ENCODE data around the gene SCD5.
A peak's percentile ranks its signal among the peaks of the same experiment; 100 is the strongest.

The SCD5 gene

DNA sequence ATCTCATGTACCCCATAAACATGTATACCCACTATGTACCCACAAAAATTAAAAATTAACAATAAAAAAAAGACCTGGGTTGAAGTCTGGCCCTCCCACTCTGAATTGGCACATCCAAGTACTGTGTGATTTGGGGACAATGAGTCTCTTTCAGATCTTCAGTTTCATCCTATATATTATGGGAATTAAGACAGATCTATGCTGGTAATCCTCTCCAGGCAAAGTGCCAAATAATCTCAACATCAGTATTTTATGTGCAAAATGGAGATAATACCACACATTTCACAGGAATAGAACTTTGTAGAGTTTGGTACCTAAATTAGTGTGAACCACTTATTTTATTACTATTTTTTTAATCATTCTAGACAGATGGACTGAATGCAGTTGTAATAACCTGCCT is 11.0 kb upstream of the SCD5 start:
- H3K4me3 Mint-ChIP-seq, result no peak overlapping the region
- H3K27ac Mint-ChIP-seq, result no peak overlapping the region
- no peaks in the 10 kb centered on the region for H3K36me3 Mint-ChIP-seq (ENCODE audit: low read depth)
- H3K4me1 Mint-ChIP-seq (ENCODE audit: low read depth), result no peaks in the 10 kb centered on the region
- H3K9me3 Mint-ChIP-seq, result peaks cover 2% of the 10 kb centered on the region
- H3K27me3 Mint-ChIP-seq, result peaks cover 4% of the 10 kb centered on the region
- DNase-seq, result no peak

DNA sequence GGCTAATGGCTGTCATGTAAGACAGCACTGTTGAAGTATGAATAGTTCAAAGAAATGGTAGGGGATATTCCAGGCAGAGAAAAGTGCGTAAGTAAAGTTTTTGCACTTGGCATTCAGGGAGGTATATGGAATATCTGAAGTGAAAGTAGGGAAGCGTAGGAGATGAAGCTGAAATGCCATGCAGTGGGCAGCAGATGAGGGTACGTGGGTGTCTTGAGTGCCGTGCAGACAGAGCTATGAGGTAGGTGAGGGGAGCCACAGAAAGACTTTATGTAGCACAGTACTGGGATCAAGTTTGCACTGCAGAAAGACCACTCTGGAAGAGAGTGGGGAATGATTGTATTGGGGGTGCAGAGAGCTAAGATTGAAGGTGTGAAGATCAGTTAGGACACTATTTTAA is 5.2 kb upstream of the SCD5 start:
- no peaks in the 10 kb centered on the region for H3K36me3 Mint-ChIP-seq (ENCODE audit: low read depth)
- H3K27me3 Mint-ChIP-seq, result peaks cover 32% of the 10 kb centered on the region
- peaks cover 1% of the 10 kb centered on the region for H3K9me3 Mint-ChIP-seq
- DNase-seq, result no peak
- H3K4me1 Mint-ChIP-seq (ENCODE audit: low read depth), result peaks cover 9% of the 10 kb centered on the region
- H3K27ac Mint-ChIP-seq, result no peak overlapping the region
- no peak overlapping the region for H3K4me3 Mint-ChIP-seq

DNA sequence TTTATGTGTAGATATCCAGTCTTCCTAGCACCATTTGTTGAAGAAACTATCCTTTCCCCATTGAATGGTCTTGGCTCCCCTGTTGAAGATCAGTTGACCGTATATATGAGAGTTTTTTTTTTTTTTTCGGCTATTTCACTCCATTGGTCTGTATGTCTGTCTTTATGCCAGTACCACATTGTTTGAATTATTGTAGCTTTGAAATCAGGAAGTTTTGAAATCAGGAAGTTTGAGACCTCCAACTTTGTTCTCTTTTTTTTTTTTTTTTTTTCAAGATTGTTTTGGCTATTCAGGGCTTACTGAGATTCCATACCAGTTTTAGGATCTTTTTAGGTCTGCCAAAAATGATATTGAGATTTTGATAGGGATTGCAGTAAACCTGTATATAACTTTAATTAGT is 4.3 kb upstream of the SCD5 start:
- H3K36me3 Mint-ChIP-seq (ENCODE audit: low read depth), result no peaks in the 10 kb centered on the region
- no peak for DNase-seq
- peaks cover 9% of the 10 kb centered on the region for H3K4me1 Mint-ChIP-seq (ENCODE audit: low read depth)
- H3K27ac Mint-ChIP-seq, result no peak overlapping the region
- no peak overlapping the region for H3K4me3 Mint-ChIP-seq
- peaks cover 34% of the 10 kb centered on the region for H3K27me3 Mint-ChIP-seq
- no peaks in the 10 kb centered on the region for H3K9me3 Mint-ChIP-seq

DNA sequence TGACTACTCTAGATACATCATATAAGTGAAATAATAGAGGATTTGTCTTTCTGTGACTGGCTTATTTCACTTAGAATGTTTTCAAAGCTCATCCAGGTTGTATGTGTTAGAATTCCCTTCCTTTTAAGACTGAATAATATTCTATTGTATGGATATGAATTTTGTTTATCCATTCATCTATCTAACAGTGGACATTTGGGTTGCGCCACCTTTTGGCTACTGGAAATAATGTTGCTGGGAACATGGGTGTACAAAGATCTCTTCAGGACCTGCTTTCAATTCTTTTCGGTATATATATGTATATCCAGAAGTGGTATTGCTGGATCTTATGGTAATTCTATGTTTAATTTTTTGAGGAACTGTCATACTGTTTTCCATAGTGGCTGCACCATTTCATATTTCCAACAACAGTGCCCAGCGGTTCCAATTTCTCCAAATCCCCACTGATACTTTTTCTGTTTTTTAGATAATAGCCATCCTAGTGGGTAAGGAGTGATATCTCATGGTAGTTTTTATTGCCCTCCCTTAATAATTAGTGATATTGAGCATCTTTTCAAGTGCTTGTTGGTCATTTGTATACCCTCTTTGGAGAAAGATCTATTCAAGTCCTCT is 3.4 kb upstream of the SCD5 start:
- no peaks in the 10 kb centered on the region for H3K9me3 Mint-ChIP-seq
- H3K27ac Mint-ChIP-seq, result no peak overlapping the region
- H3K4me1 Mint-ChIP-seq (ENCODE audit: low read depth), result peaks cover 16% of the 10 kb centered on the region
- H3K36me3 Mint-ChIP-seq (ENCODE audit: low read depth), result no peaks in the 10 kb centered on the region
- peaks cover 39% of the 10 kb centered on the region for H3K27me3 Mint-ChIP-seq
- H3K4me3 Mint-ChIP-seq, result no peak overlapping the region
- DNase-seq, result no peak

DNA sequence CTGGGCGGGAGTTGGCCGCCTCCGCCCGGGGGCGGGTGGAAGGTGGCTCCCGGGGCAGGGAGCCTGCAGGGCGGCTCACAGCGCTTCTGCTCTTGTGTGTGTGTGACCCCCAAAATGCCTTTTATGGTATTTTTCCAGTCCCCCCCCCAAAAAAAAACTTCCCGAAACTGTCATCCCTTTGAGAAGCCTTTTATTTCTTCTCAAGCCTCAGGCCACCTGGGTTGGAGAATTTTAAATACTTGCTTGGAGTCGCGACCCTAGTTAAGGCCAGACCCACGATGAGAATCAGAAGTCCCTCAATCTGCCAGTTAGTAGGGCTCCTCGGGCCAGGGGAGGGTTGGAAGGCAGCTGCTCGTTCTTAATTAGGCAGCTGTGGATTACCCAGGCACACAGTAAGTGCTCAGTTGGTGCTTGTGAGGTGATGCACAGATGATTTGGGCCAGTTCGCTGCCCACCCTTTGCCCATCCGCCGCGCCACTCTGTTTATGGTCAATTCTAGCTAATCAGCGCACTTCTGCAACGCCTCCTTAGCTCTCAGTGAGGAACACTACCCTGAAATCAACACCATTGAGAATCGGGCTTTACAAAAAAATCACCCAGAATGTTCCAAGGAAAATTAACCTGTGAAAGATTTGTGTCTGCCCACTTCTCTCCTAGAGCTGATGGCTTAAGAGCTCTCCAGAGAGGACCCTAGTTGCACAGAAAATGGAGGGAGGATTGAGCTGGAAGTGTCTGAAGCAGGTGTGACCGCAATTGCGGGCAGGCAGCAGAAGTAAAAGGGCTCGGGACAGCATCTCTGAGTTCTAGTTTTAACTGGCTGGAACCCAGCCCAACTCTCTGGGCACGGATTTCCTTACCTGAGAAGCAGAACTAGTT is 648 bp upstream of the SCD5 start:
- DNase-seq, result no peak
- Mint-ChIP-seq H3K36me3 (ENCODE audit: low read depth) (no peaks in the 10 kb centered on the region), H3K4me1 (ENCODE audit: low read depth) (peaks cover 16% of the 10 kb centered on the region), H3K27me3 (peaks cover 55% of the 10 kb centered on the region), H3K27ac (no peak overlapping the region), H3K9me3 (no peaks in the 10 kb centered on the region), H3K4me3 (peak overlapping the region; percentile 79)

DNA sequence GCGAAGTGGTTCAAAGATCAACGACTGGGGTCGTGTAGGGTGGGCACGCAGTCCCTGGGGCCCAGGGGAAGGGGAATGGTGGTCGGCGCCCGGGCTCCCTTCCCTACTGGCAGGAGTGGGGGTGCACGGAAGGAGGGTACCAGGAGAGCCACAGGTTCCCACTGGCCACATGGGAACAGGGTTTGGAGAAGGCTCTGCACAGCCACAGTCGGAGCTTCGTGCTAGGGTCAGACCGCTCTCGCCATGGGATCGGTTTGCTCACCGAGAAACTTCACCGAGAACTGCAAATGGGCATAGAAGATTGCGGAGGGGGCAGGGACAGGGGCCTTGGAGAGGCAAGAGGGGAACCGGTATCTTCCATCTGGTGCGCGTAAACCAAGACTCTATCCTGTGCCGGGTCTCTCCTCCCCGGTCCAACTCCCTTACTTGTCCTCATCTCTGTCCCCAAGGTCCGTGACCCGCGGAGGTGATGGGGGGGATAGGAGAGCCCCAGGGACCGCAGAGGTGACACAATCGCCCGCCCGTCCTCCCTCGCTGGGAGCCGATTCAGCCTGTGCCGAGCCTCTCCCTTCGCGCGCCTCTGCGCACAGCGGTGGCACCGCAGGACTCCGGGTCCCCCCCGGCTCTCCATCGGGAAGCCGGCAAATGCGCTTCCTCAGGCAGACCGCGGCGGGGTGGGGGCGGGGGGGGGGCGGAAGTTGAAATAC is 1.0 kb downstream of the SCD5 start:
- peaks cover 16% of the 10 kb centered on the region for H3K4me1 Mint-ChIP-seq (ENCODE audit: low read depth)
- H3K4me3 Mint-ChIP-seq, result peak overlapping the region; percentile 66

DNA sequence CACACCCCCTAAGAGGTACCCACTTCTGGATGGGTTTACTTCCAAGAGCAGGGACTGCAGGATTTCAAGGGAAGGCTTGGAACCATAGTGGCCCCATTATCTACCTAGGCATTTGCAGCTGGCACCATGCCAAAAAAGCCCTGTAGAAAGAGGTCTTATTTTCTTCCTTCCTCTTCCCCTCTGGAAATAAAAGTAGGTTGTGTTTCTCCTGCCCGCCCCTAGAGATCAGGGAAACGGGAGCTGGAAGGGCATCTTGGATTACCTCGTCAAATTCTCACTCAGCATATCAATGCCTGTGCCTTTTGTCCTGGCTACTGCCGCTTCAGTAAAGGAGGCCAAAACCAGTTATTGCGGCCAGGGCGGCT is 1.6 kb downstream of the SCD5 start:
- Mint-ChIP-seq H3K4me1 (ENCODE audit: low read depth) (peaks cover 16% of the 10 kb centered on the region), H3K27ac (no peak overlapping the region), H3K4me3 (peak overlapping the region; percentile 66), H3K36me3 (ENCODE audit: low read depth) (no peaks in the 10 kb centered on the region), H3K9me3 (no peaks in the 10 kb centered on the region), H3K27me3 (peaks cover 58% of the 10 kb centered on the region)
- no peak for DNase-seq

More for the DNA sequence above, 1.0 kb downstream of the SCD5 start:
- peak; percentile 54 for DNase-seq
- H3K9me3 Mint-ChIP-seq, result no peaks in the 10 kb centered on the region
- peaks cover 61% of the 10 kb centered on the region for H3K27me3 Mint-ChIP-seq
- H3K27ac Mint-ChIP-seq, result no peak overlapping the region
- no peaks in the 10 kb centered on the region for H3K36me3 Mint-ChIP-seq (ENCODE audit: low read depth)

DNA sequence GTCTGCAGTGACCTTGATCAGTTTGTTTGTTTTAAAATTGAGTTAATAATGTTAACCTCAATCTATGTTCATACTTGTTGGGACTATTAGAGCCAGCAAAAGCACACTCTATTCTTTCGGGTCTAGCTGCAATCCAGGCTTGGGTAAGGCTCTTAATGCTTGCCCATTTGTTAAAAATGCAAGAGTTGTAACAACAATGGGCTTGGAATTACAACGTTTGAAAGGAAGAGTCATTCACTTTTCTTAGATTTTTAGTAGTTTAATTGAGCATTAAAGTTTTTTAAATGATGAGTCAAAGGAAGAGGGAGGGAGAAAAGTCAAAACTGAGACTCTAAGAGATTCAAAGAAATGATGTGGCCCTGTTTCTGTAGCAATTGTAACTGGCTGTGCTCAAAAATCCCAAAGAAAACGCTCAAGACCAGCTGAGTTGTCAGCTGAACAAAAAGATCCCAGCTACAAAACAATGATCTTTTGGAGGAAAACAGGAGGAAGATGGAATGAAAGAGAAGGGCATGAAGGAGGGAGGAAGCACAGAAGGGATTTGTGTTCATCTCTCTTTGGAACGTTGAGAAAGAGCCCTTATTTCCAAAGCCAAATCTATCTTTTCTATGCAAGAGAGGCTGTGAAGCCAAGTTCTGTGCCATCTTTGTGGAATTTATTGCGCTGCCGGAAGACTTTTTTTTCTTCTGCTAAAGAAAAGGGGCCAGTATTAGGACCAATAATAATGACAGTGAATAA is 5.5 kb downstream of the SCD5 start:
- Mint-ChIP-seq H3K36me3 (ENCODE audit: low read depth) (no peaks in the 10 kb centered on the region), H3K9me3 (no peaks in the 10 kb centered on the region), H3K4me3 (no peak overlapping the region), H3K27me3 (peaks cover 37% of the 10 kb centered on the region), H3K4me1 (ENCODE audit: low read depth) (peaks cover 7% of the 10 kb centered on the region), H3K27ac (no peak overlapping the region)
- no peak for DNase-seq

DNA sequence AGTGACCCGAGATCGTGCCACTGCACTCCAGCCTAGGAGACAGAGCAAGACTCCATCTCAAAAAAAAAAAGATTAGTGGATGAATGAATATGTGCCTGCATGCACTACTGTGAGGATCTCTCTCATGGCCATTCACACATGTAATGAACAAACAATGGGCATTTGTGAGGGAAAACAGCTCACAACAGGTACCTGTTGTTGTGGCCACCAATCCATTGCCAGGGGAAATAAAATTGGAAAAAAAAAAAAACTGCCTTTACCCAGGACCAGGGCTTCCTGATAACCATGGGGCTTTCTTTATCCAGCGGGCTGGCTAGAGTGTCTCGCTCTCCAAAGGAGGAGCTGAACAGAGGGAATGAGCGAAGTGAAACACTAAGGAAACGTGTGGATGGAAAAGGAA is 7.4 kb downstream of the SCD5 start:
- no peak for DNase-seq
- no peaks in the 10 kb centered on the region for H3K36me3 Mint-ChIP-seq (ENCODE audit: low read depth)
- no peak overlapping the region for H3K27ac Mint-ChIP-seq
- H3K9me3 Mint-ChIP-seq, result no peaks in the 10 kb centered on the region
- H3K4me3 Mint-ChIP-seq, result no peak overlapping the region
- no peaks in the 10 kb centered on the region for H3K4me1 Mint-ChIP-seq (ENCODE audit: low read depth)
- H3K27me3 Mint-ChIP-seq, result peaks cover 21% of the 10 kb centered on the region

DNA sequence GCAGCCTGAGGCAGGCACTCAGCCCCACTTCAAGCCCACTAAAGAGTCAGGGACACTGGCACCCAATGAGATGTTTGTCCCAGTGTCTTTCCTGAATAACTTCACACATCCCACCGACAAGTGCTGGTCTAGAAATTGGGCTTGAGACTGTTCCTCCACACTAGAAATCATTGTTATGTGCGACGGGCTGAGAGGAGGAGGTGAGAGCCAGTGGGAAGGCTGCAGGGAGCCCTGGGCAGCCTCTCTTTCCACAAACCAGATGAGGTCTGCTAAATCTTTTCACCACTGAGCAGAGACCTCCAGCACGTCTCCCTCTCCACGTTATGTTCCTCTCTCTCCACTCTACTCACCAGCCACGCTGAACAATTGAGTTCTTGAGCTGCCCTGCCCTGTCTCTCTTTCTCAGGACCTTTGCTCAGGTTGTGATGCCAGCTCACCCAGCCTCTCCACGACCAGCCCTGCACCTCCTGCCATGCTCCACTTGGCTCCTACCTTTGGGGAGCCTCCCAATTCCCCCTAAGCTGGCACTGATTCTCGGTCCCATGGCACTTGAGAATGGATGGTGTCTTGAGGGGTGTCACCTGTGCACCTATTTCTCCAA is 8.4 kb downstream of the SCD5 start:
- H3K27ac Mint-ChIP-seq, result no peak overlapping the region
- H3K4me3 Mint-ChIP-seq, result no peak overlapping the region
- DNase-seq, result no peak
- H3K9me3 Mint-ChIP-seq, result no peaks in the 10 kb centered on the region
- H3K27me3 Mint-ChIP-seq, result peaks cover 16% of the 10 kb centered on the region
- H3K4me1 Mint-ChIP-seq (ENCODE audit: low read depth), result no peaks in the 10 kb centered on the region
- H3K36me3 Mint-ChIP-seq (ENCODE audit: low read depth), result no peaks in the 10 kb centered on the region

DNA sequence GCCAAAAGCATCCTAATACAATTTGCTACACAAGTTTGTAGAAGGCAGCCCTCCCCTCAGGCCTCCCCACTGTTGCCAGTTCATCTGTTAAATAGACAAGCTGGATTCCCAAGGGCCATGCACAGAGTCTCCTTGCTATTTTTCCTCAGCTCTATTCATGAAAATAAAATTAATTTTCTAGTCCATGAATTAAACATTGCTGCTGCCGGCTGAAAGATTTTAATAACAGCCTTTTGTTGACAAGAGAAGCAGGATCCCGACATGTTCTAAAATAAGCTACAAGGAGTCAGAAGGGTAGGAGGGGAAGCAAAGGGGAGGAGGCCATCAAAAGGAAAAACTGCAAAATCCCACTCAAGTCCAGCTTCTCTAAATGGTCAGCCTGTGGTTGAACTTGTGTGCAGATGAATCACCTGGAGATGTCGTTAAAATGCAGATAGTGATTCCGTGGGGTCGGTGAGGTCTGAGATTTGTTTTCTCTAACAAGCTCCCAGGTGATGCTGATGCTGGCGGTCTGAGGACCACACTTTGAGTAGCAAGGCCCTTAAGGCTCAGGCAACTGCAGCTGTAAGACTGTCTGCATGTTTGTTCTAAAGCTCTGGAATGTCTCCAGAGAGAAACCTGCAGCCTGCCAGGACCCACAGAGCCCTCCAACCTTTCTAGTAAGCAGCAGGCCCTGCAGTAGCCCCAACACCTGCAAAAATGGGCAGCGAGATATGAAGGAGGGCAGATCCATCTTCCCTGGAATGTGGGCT is 9.4 kb downstream of the SCD5 start:
- no peak overlapping the region for H3K4me3 Mint-ChIP-seq
- no peak for DNase-seq
- no peak overlapping the region for H3K27ac Mint-ChIP-seq
- H3K9me3 Mint-ChIP-seq, result no peaks in the 10 kb centered on the region
- H3K36me3 Mint-ChIP-seq (ENCODE audit: low read depth), result no peaks in the 10 kb centered on the region
- no peaks in the 10 kb centered on the region for H3K4me1 Mint-ChIP-seq (ENCODE audit: low read depth)
- peaks cover 12% of the 10 kb centered on the region for H3K27me3 Mint-ChIP-seq

DNA sequence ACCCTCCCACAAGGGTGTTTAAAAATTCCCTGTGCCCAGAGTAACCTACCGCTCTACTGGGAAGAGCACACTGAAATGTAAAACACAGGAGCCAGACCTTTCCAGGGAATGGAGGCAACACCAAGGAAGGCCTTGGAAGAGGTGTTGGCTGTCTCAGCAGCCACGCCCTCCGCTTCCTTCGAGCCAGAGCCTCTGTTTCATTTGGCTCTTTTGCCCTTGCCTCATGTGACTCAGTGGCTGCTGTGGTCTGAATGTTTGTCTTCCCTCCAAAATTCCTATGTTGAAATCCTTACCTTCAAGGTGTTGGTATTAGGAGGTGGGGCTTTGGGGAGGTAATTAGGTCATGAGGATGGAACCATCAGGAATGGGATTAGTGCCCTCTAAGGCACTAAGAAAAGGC is 11.3 kb downstream of the SCD5 start:
- Mint-ChIP-seq H3K4me1 (ENCODE audit: low read depth) (no peaks in the 10 kb centered on the region), H3K9me3 (no peaks in the 10 kb centered on the region), H3K4me3 (no peak overlapping the region), H3K27ac (no peak overlapping the region), H3K27me3 (peaks cover 8% of the 10 kb centered on the region), H3K36me3 (ENCODE audit: low read depth) (no peaks in the 10 kb centered on the region)
- DNase-seq, result no peak

DNA sequence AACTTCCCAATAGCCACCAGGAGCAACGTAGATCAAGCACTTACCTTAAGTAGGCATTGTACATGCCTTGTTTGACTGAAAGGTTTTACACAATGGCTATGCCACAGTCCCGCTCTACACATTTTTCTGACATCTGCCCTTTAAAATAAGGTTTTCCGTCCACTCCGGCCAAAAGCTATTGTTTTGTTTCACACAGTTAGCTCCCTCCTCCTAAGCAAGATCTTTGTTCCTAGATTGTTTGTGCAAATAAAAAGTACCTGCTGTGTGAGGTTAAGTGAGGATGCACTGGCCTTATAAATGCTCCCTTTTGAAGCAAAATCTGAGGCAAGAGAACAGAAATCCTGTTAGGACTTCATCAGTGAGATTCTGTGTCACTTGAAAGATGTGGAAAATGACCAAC is 11.8 kb downstream of the SCD5 start:
- H3K27ac Mint-ChIP-seq, result no peak overlapping the region

More for the DNA sequence above, 11.8 kb downstream of the SCD5 start:
- Mint-ChIP-seq H3K27me3 (peaks cover 7% of the 10 kb centered on the region), H3K4me3 (no peak overlapping the region), H3K4me1 (ENCODE audit: low read depth) (no peaks in the 10 kb centered on the region), H3K36me3 (ENCODE audit: low read depth) (no peaks in the 10 kb centered on the region), H3K9me3 (no peaks in the 10 kb centered on the region)
- DNase-seq, result no peak
